HepG2 (cell line): ENCODE measurements around the gene ZNF771. TPM values are rescaled to one million over a fixed set of nuclear protein-coding genes. Genes with fewer than 3 reads are reported as not detected.
A peak's percentile ranks its signal among the peaks of the same experiment; 100 is the strongest.

Source experiments
- ATAC-seq: fragments of 200-7000 bp; cut with Tn5 transposase; 3 replicates; pipeline ENCODE4 v1.9.1; 2020; ENCODE audit warnings: mild to moderate bottlenecking, moderate library complexity
- BruUV-seq: library from RNA; stranded (reverse); fragments of 400-500 nt; replicated peaks from 2 replicates; lab custom pipeline; 2021; lab: Mats Ljungman, UMichigan
- CTCF ChIA-PET: fragments of 300-600 bp; formaldehyde crosslinking; extraction: SDS; loops from one replicate; lab custom pipeline; 2021; ENCODE audit warnings: low total read pairs, inconsistent platforms, low intra/inter-chr PET ratio; lab: Yijun Ruan, JAX
- POLR2A ChIA-PET: fragments of 350-600 bp; sonication (Branson Sonifier 250); formaldehyde crosslinking; loops from one replicate; lab custom pipeline; 2020; ENCODE audit warnings: antibody characterized with exemption, inconsistent platforms; lab: Yijun Ruan, JAX
- DNase-seq: peaks from one replicate; pipeline ENCODE4 v3.0.0-alpha.2; 2015; ENCODE audit warnings: low spot score
- FAIRE-seq: peaks from 3 replicates; lab custom pipeline; 2011; peaks lifted over from hg19 to GRCh38; lab: Jason Lieb, UNC
- H2AFZ ChIP-seq: one replicate; pipeline ENCODE4 v1.6.1; 2011; ENCODE audit warnings: low read length, inconsistent platforms
- H3K27ac ChIP-seq: fragments of 300-600 bp; 3 replicates; pipeline ENCODE4 v1.8.0; 2011; ENCODE audit warnings: mixed run types, mild to moderate bottlenecking, mixed read lengths, low read length, inconsistent platforms; ENCODE audit not compliant: insufficient read depth; ENCODE audit errors: extremely low read length
- H3K27me3 ChIP-seq, 2 experiments: fragments of 200-600 bp in 1 of 2; 2 replicates in 1 of 2; 3 replicates in 1 of 2; pipeline versions ENCODE4 v1.6.0 to v1.8.0; 2011; ENCODE audit warnings: low read length in 2 of 2, mild to moderate bottlenecking in 2 of 2, moderate library complexity in 2 of 2, inconsistent platforms in 1 of 2; ENCODE audit not compliant: insufficient read depth in 2 of 2, control insufficient read depth in 1 of 2
- H3K36me3 ChIP-seq, 2 experiments: fragments of 200-600 bp in 1 of 2; replicated peaks in 1 of 2; 2 replicates in 1 of 2; 3 replicates in 1 of 2; pipeline versions ENCODE4 v1.5.1 to v1.8.0; 2011; ENCODE audit warnings: low read length in 2 of 2, inconsistent platforms in 1 of 2; ENCODE audit not compliant: insufficient read depth in 2 of 2, control insufficient read depth in 1 of 2
- H3K4me1 ChIP-seq: 2 replicates; pipeline ENCODE4 v1.5.1; 2012; ENCODE audit warnings: low read length, inconsistent platforms; ENCODE audit not compliant: insufficient read depth
- H3K4me2 ChIP-seq: 2 replicates; pipeline ENCODE4 v1.6.0; 2011; ENCODE audit warnings: low read depth, low read length, inconsistent platforms
- H3K4me3 ChIP-seq, 3 experiments: fragments of 200-600 bp in 1 of 3; sonication (generic), shearing (Covaris generic) in 1 of 3; replicated peaks in 1 of 3; 2 replicates each; pipeline ENCODE4 v1.5.1; 2011 to 2016; ENCODE audit warnings: low read length in 3 of 3, inconsistent platforms in 2 of 3, low read depth in 2 of 3, mild to moderate bottlenecking in 2 of 3, control low read depth in 1 of 3, mixed read lengths in 1 of 3; ENCODE audit not compliant: insufficient read depth in 1 of 3
- H3K79me2 ChIP-seq: one replicate; pipeline ENCODE4 v1.6.1; 2011; ENCODE audit warnings: low read length, inconsistent platforms; ENCODE audit not compliant: insufficient read depth
- H3K9ac ChIP-seq: 2 replicates; pipeline ENCODE4 v1.6.0; 2011; ENCODE audit warnings: mild to moderate bottlenecking, low read depth, low read length, inconsistent platforms; ENCODE audit not compliant: insufficient read depth
- H3K9me3 ChIP-seq: 2 replicates; pipeline ENCODE4 v1.5.1; 2012; ENCODE audit warnings: mild to moderate bottlenecking, low read length
- H4K20me1 ChIP-seq: 2 replicates; pipeline ENCODE4 v1.6.0; 2011; ENCODE audit warnings: inconsistent platforms, mild to moderate bottlenecking, low read length, moderate library complexity; ENCODE audit not compliant: insufficient read depth
- AGO1 ChIP-seq: fragments of 200-400 bp; formaldehyde crosslinking; IDR thresholded peaks from 2 replicates; pipeline ENCODE4 v1.6.1; 2017; ENCODE audit warnings: mild to moderate bottlenecking, low read depth, low read length, moderate library complexity; ENCODE audit not compliant: poor library complexity, severe bottlenecking
- AHR ChIP-seq: IDR thresholded peaks from 2 replicates; pipeline ENCODE4 v1.6.1; 2018; ENCODE audit warnings: missing genetic modification reagents, missing compliant biosample characterization
- ATAD3A ChIP-seq: sonication (generic); formaldehyde crosslinking; IDR thresholded peaks from 2 replicates; pipeline ENCODE4 v1.4.0; 2020; ENCODE audit warnings: missing genetic modification reagents
- CENPBD1 ChIP-seq: sonication (generic); formaldehyde crosslinking; IDR thresholded peaks from 2 replicates; pipeline ENCODE4 v1.8.0; 2022; ENCODE audit warnings: missing genetic modification reagents, low read depth, mild to moderate bottlenecking, borderline replicate concordance
- EZH2 ChIP-seq: conservative IDR thresholded peaks from 2 replicates; pipeline ENCODE4 v1.6.1; 2012; ENCODE audit warnings: mild to moderate bottlenecking, low read depth, low read length, moderate library complexity
- GMEB2 ChIP-seq: IDR thresholded peaks from 2 replicates; pipeline ENCODE4 v1.6.1; 2016; ENCODE audit warnings: missing biosample characterization, missing genetic modification reagents, low read depth
- HOXA3 ChIP-seq: sonication (generic); formaldehyde crosslinking; IDR thresholded peaks from 2 replicates; pipeline ENCODE4 v1.5.0; 2020; ENCODE audit warnings: missing genetic modification reagents
- HOXD1 ChIP-seq: sonication (generic); formaldehyde crosslinking; IDR thresholded peaks from 2 replicates; pipeline ENCODE4 v1.5.0; 2020; ENCODE audit warnings: missing genetic modification reagents
- JUN ChIP-seq: sonication (generic); formaldehyde crosslinking; IDR thresholded peaks from 2 replicates; pipeline ENCODE4 v1.4.0; 2020; ENCODE audit warnings: mild to moderate bottlenecking, missing genetic modification reagents
- KLF16 ChIP-seq, 2 experiments: sonication (generic) in 1 of 2; formaldehyde crosslinking in 1 of 2; IDR thresholded peaks; 2 replicates each; pipeline versions ENCODE4 v1.6.1 to v1.8.0; 2016 to 2023; ENCODE audit warnings: missing genetic modification reagents in 2 of 2, missing compliant biosample characterization in 1 of 2
- KMT2A ChIP-seq: sonication (generic); formaldehyde crosslinking; IDR thresholded peaks from 2 replicates; pipeline ENCODE4 v1.4.0; 2020; ENCODE audit warnings: missing genetic modification reagents
- LBX2 ChIP-seq: sonication (generic); formaldehyde crosslinking; IDR thresholded peaks from 2 replicates; pipeline ENCODE4 v1.5.0; 2020; ENCODE audit warnings: missing genetic modification reagents, mild to moderate bottlenecking, borderline replicate concordance
- MXD1 ChIP-seq: sonication (generic); formaldehyde crosslinking; IDR thresholded peaks from 2 replicates; pipeline ENCODE4 v1.4.0; 2020; ENCODE audit warnings: mild to moderate bottlenecking, missing genetic modification reagents
- RFX5 ChIP-seq: IDR thresholded peaks from 2 replicates; pipeline ENCODE4 v1.6.1; 2011; ENCODE audit warnings: low read depth, low read length, improper control_type of control experiment
- RFXANK ChIP-seq: IDR thresholded peaks from 2 replicates; pipeline ENCODE4 v1.6.1; 2016
- SOX5 ChIP-seq: IDR thresholded peaks from 2 replicates; pipeline ENCODE4 v1.6.1; 2016; ENCODE audit warnings: borderline replicate concordance
- UBTF ChIP-seq: sonication (generic); formaldehyde crosslinking; IDR thresholded peaks from 2 replicates; pipeline ENCODE4 v1.4.0; 2020; ENCODE audit warnings: mild to moderate bottlenecking, missing genetic modification reagents
- ZBTB38 ChIP-seq: sonication (generic); formaldehyde crosslinking; IDR thresholded peaks from 2 replicates; pipeline ENCODE4 v1.5.1; 2020; ENCODE audit warnings: mild to moderate bottlenecking, missing genetic modification reagents
- ZNF30 ChIP-seq: sonication (generic); formaldehyde crosslinking; IDR thresholded peaks from 2 replicates; pipeline ENCODE4 v1.5.0; 2020; ENCODE audit warnings: mild to moderate bottlenecking, missing genetic modification reagents
- ZNF768 ChIP-seq: sonication (generic); formaldehyde crosslinking; IDR thresholded peaks from 2 replicates; pipeline ENCODE4 v1.4.0; 2020; ENCODE audit warnings: missing genetic modification reagents
- ZNF891 ChIP-seq: sonication (generic); formaldehyde crosslinking; IDR thresholded peaks from 2 replicates; pipeline ENCODE4 v1.5.0; 2020; ENCODE audit warnings: mild to moderate bottlenecking, missing genetic modification reagents
- WGBS: methylation state at CpG from one replicate; pipeline ENCODE4 v1.1.6; 2017; ENCODE audit warnings: low lambda C conversion rate; 5-methylcytosine and 5-hydroxymethylcytosine counted together
- in situ Hi-C: cut with HindIII; loops from 2 replicates; pipeline ENCODE4 v1.10.0; 2017; ENCODE audit warnings: low pct_unique_long_range_greater_than_20kb; ENCODE audit not compliant: extremely low pct_ligation_motif_present
- intact Hi-C: fragments of 100-400 bp; cut with micrococcal nuclease; formaldehyde crosslinking; loops from one replicate; pipeline ENCODE4 v1.10.0; 2022; ENCODE audit not compliant: unreplicated experiment
- polyA plus RNA-seq, 8 experiments: library from polyadenylated mRNA; depleted of rRNA in 3 of 8; stranded (reverse) in 7 of 8; unstranded in 1 of 8; fragments of >200 nt; fragmentation: Illumina TruSeq in 4 of 8; extraction: Trizol in 4 of 8; gene quantifications; 2 replicates each; pipeline versions ENCODE4 v1.2.1 to v1.2.3, GENCODE V29; 2011 to 2016; ENCODE audit warnings: low read depth in 4 of 8, missing spikeins in 1 of 8, mixed read lengths in 1 of 8; ENCODE audit not compliant: insufficient read depth in 1 of 8
- total RNA-seq, 5 experiments: library from RNA; depleted of rRNA; stranded (reverse); fragments of >200 nt; fragmentation: Illumina TruSeq; extraction: Trizol; gene quantifications; 2 replicates each; pipeline ENCODE4 v1.2.3, GENCODE V29; 2016; ENCODE audit warnings: low read depth in 1 of 5

Gene ZNF771
- total and polyA plus RNA-seq, 2 of the 13 experiments (the other 11 are each of a cell fraction or from before 2014, with no cell fraction given), result 5.0 to 11.8 TPM

- Histone ChIP-seq H3K4me2 (peak overlapping the region; percentile 91), H3K9ac (peak overlapping the region; percentile 75), H3K79me2 (peaks cover 41% of the 10 kb centered on the region), H3K36me3 (peaks cover 9 to 21% of the 10 kb centered on the region in 2 experiments; a peak in 3 of 5 replicates), H3K27ac (no peak overlapping the region), H3K4me1 (peaks cover 40% of the 10 kb centered on the region), H3K4me3 (peak overlapping the region; percentile 80 to 90 (median 86)), H4K20me1 (peaks cover 20% of the 10 kb centered on the region; the same call in 1 of the 2 replicates), H2AFZ (no peak overlapping the region), H3K27me3 (no peaks in the 10 kb centered on the region; a peak in 1 of 5 replicates), H3K9me3 (no peaks in the 10 kb centered on the region)
- WGBS, result 72% methylated on average over 9 of the region's 10 CpGs
- no peak for FAIRE-seq
- no peak for DNase-seq
- in situ Hi-C loops (no loop called here), intact Hi-C loops (no loop called here)
- BruUV-seq, result no TSS peak
- ChIA-PET CTCF (no interaction called here), POLR2A (interaction anchor here (4.7 kb wide), 1 partner anchor 10 kb away, joined by 94 read pairs; the partner anchor contains the start of gene CD2BP2)
- no peak for ATAC-seq
- TF ChIP-seq HOXD1 (CRISPR knock-in tag) (no peak), LBX2 (no peak), ATAD3A (no peak), GMEB2 (CRISPR knock-in tag) (no peak), ZBTB38 (CRISPR knock-in tag) (peak; percentile 63; the same call in 1 of the 2 replicates), EZH2 (no peak), KMT2A (CRISPR knock-in tag) (peak; percentile 18; the same call in 1 of the 2 replicates), ZNF891 (no peak), ZNF30 (CRISPR knock-in tag) (no peak), AGO1 (no peak), KLF16 (CRISPR knock-in tag; IDR thresholded peaks at IDR 0.05) (no peak), AHR (CRISPR knock-in tag) (0 out of 2 replicates have a peak, but pooled peaks have one; percentile 56), SOX5 (no peak), MXD1 (CRISPR knock-in tag) (no peak), RFX5 (no peak), HOXA3 (CRISPR knock-in tag) (0 out of 2 replicates have a peak, but pooled peaks have one; percentile 14), JUN (no peak), ZNF768 (CRISPR knock-in tag) (peak; percentile 67; the same call in 1 of the 2 replicates), RFXANK (CRISPR knock-in tag) (no peak), UBTF (CRISPR knock-in tag) (0 out of 2 replicates have a peak, but pooled peaks have one; percentile 23), CENPBD1 (no peak)
Observed at GRCh38 chr16:30367349-30368009, 39.9 kb upstream of the ZNF771 start.
